NK-92 (cell line): ENCODE measurements around the gene OLA1.

Experiments used
- DNase-seq: peaks from one replicate; lab custom pipeline; 2025; ENCODE audit not compliant: unreplicated experiment; lab: John Stamatoyannopoulos, UW

OLA1 gene

GRCh38 chr2:174180726-174181236 is 67.6 kb downstream of the OLA1 start:
- no peak for DNase-seq

- no peak for DNase-seq
Observed at GRCh38 chr2:174180165-174180724, 68.1 kb downstream of the OLA1 start.

- no peak for DNase-seq
Observed at GRCh38 chr2:174177316-174177890, 70.9 kb downstream of the OLA1 start.

- DNase-seq: no peak
Observed at GRCh38 chr2:174176898-174177297, 71.4 kb downstream of the OLA1 start.

GRCh38 chr2:174174741-174175140 is 73.6 kb downstream of the OLA1 start:
- DNase-seq: no peak

- DNase-seq: no peak
Observed at GRCh38 chr2:174172802-174173355, 75.5 kb downstream of the OLA1 start.

- DNase-seq: no peak
Observed at GRCh38 chr2:174171686-174172445, 76.5 kb downstream of the OLA1 start.

- no peak for DNase-seq
Observed at GRCh38 chr2:174169372-174169771, 79.0 kb downstream of the OLA1 start.

GRCh38 chr2:174166261-174166660 is 82.1 kb downstream of the OLA1 start:
- DNase-seq: no peak

GRCh38 chr2:174161490-174161889 is 86.8 kb downstream of the OLA1 start:
- no peak for DNase-seq

GRCh38 chr2:174158003-174158402 is 90.3 kb downstream of the OLA1 start:
- no peak for DNase-seq

- no peak for DNase-seq
Observed at GRCh38 chr2:174157053-174157452, 91.3 kb downstream of the OLA1 start.

GRCh38 chr2:174153757-174154680 is 94.3 kb downstream of the OLA1 start:
- DNase-seq: no peak

- no peak for DNase-seq
Observed at GRCh38 chr2:174149530-174149929, 98.8 kb downstream of the OLA1 start.

GRCh38 chr2:174148833-174149232 is 99.5 kb downstream of the OLA1 start:
- DNase-seq: no peak

GRCh38 chr2:174145827-174146226 is 102.5 kb downstream of the OLA1 start:
- DNase-seq: no peak

GRCh38 chr2:174142290-174142689 is 106.0 kb downstream of the OLA1 start:
- no peak for DNase-seq

- DNase-seq: no peak
Observed at GRCh38 chr2:174138161-174138560, 110.2 kb downstream of the OLA1 start.

- DNase-seq: no peak
Observed at GRCh38 chr2:174135981-174136380, 112.4 kb downstream of the OLA1 start.

GRCh38 chr2:174125090-174125489 is 123.2 kb downstream of the OLA1 start:
- DNase-seq: no peak

GRCh38 chr2:174124181-174124580 is 124.2 kb downstream of the OLA1 start:
- no peak for DNase-seq
